Right lobe of liver (tissue), 6 donors: Measurements from ENCODE around the gene CREB5. TPM values are rescaled to one million over a fixed set of nuclear protein-coding genes. Genes with fewer than 3 reads are reported as not detected.

Source experiments
- ATAC-seq, 4 donors: fragments of 200-7000 bp; cut with Tn5 transposase; one replicate each; pipeline ENCODE4 v1.9.1; 2020; ENCODE audit warnings: mild to moderate bottlenecking in 4 of 4, moderate library complexity in 4 of 4
- DNase-seq, 3 donors: peaks; one replicate each; pipeline ENCODE4 v3.0.0-alpha.2; 2020
- H3K27ac ChIP-seq, 3 donors: fragments of 200-600 bp; one replicate each; pipeline ENCODE4 v1.8.0; 2022
- H3K27me3 ChIP-seq, 2 donors: fragments of 200-600 bp; one replicate each; pipeline ENCODE4 v1.8.0; 2022
- H3K36me3 ChIP-seq, 4 donors: fragments of 200-600 bp; sonication (generic) in 1 of 4; one replicate each; pipeline versions ENCODE4 v1.5.1 to v1.8.0; 2017 to 2022; ENCODE audit warnings: control low read depth in 1 of 4
- H3K4me1 ChIP-seq, 4 donors: fragments of 200-600 bp; sonication (generic) in 1 of 4; one replicate each; pipeline versions ENCODE4 v1.5.1 to v1.8.0; 2017 to 2022; ENCODE audit warnings: control low read depth in 1 of 4
- H3K4me3 ChIP-seq, 3 donors: fragments of 200-600 bp; one replicate each; pipeline ENCODE4 v1.8.0; 2022
- H3K9me3 ChIP-seq, 4 donors: fragments of 200-600 bp; sonication (generic) in 1 of 4; one replicate each; pipeline versions ENCODE4 v1.5.1 to v1.8.0; 2017 to 2022; ENCODE audit warnings: control low read depth in 1 of 4
- POLR2A ChIP-seq: fragments of 450-650 bp; IDR thresholded peaks from one replicate; pipeline ENCODE4 v1.6.1; 2017; ENCODE audit warnings: antibody characterized with exemption, mild to moderate bottlenecking
- WGBS: methylation state at CpG from one replicate; pipeline ENCODE4 v1.1.6; 2018; ENCODE audit warnings: low coverage, low lambda C conversion rate; ENCODE audit not compliant: insufficient coverage; ENCODE audit errors: missing lambda C conversion rate; 5-methylcytosine and 5-hydroxymethylcytosine counted together
- intact Hi-C, 2 donors: fragments of 100-400 bp; cut with DNase I; formaldehyde crosslinking; loops; one replicate each; pipeline versions ENCODE4 v1.11.2 to v1.14.1; 2022
- total RNA-seq, 6 experiments: library from RNA; depleted of rRNA in 2 of 6; stranded (reverse); fragments of >200 nt in 2 of 6; fragmentation: NEBNext Ultra II Directional in 3 of 6; extraction: Animal tissue kit (Norgen Biotek cat#: 25700) in 3 of 6; gene quantifications; one replicate each; pipeline versions ENCODE4 v1.1.0 to v1.2.4, GENCODE V29; 2016 to 2023
- TF ChIP-seq, protein P1 (sequence below), 4 donors: fragments of 200-600 bp in 3 of 4; fragments of 450-650 bp in 1 of 4; IDR thresholded peaks; one replicate each; pipeline versions ENCODE4 v1.5.1 to v1.8.0; 2016 to 2022; ENCODE audit warnings: antibody characterized with exemption in 4 of 4, mild to moderate bottlenecking in 2 of 4
- donor health status: DM: no; HTN: yes; CAD: no.
- donor health status: DM: no; HTN: no; CAD: no.
- donor health status: DM: no; HTN: no; CAD: no.
- donor health status: DM: no; HTN: yes; CAD: no.
- donor health status: DM: no; HTN: yes; CAD: no.

The CREB5 gene
- total RNA-seq, 6 experiments from 2014 or later = 0.48 to 6.3 (median 1.4) TPM

DNA sequence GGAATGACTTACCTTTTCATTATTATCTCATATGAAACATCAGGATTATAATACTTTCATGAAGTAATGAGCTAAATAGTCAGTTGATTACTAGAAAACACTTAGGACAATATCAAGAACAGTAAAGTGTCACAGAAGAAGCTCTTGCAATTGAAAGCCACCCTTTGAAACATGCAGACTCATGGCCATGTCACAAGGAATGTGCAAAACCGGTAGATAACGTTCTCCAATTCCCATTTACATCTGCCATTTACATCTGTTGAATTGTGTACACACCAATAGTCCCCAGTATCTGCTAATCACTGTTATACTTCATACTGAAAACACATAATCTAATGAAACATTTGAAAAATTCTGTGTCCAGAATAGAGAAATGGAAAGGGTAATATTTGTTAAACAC, 237.5 kb downstream of the CREB5 start:
- TF ChIP-seq, protein P1, sequence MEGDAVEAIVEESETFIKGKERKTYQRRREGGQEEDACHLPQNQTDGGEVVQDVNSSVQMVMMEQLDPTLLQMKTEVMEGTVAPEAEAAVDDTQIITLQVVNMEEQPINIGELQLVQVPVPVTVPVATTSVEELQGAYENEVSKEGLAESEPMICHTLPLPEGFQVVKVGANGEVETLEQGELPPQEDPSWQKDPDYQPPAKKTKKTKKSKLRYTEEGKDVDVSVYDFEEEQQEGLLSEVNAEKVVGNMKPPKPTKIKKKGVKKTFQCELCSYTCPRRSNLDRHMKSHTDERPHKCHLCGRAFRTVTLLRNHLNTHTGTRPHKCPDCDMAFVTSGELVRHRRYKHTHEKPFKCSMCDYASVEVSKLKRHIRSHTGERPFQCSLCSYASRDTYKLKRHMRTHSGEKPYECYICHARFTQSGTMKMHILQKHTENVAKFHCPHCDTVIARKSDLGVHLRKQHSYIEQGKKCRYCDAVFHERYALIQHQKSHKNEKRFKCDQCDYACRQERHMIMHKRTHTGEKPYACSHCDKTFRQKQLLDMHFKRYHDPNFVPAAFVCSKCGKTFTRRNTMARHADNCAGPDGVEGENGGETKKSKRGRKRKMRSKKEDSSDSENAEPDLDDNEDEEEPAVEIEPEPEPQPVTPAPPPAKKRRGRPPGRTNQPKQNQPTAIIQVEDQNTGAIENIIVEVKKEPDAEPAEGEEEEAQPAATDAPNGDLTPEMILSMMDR (IDR thresholded peaks at IDR 0.05) = no peak
- TF ChIP-seq POLR2A = no peak
- 84% methylated on average over 2 of the region's 2 CpGs for WGBS
- H3K9me3 ChIP-seq = no peaks in the 10 kb centered on the region
- no peak for ATAC-seq
- H3K4me1 ChIP-seq = no peaks in the 10 kb centered on the region
- H3K4me3 ChIP-seq = no peak overlapping the region
- intact Hi-C loops = no loop called here
- no peak overlapping the region for H3K27ac ChIP-seq
- DNase-seq = no peak
- no peaks in the 10 kb centered on the region for H3K27me3 ChIP-seq
- no peaks in the 10 kb centered on the region for H3K36me3 ChIP-seq

DNA sequence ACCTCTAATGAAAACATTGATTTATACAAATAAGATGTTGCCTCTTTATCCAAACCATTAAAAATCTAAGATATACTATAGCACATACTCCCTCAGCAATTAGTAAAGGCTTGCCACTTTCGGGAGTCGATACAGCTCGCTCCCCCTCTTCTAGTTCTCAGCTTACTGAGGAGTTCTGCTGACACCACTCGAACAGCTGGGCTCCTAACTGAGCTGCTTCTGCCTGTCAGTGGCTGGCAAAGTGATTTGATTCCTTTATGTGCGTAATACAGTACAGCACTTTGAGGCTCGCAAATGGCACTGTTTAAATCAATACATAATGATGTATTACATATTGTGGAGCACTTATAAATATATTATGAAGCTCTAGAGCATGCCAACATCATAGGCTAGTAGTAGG, 241.8 kb downstream of the CREB5 start:
- no peaks in the 10 kb centered on the region for H3K4me1 ChIP-seq
- H3K27me3 ChIP-seq = no peaks in the 10 kb centered on the region
- no peak overlapping the region for H3K27ac ChIP-seq
- DNase-seq (no peak), ATAC-seq (no peak)
- intact Hi-C loops = no loop called here
- 77% methylated on average over 6 of the region's 6 CpGs for WGBS
- TF ChIP-seq POLR2A = no peak
- TF ChIP-seq, protein P1 (IDR thresholded peaks at IDR 0.05) = no peak
- no peak overlapping the region for H3K4me3 ChIP-seq
- no peaks in the 10 kb centered on the region for H3K36me3 ChIP-seq
- H3K9me3 ChIP-seq = no peaks in the 10 kb centered on the region

DNA sequence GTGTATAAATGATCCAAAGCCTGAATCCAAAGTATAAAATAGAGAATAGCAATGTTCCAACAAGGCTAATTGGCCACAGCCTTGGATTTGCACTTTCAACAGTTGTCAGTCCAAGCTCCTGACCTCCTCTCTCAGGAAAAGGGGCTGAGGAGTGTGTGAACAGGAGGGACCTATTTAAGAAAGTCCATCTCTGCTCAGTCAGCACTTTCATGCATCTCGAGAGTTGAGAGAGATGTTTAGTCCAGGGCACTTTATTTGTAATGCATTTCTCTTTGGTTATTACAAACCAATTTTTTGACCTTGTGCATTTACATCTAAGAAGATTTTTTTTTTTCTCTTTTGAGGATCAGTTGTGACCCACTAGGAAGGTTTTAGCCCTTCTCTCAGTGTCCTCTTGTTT, 244.2 kb downstream of the CREB5 start:
- 11% methylated on average over 1 of the region's 1 CpG for WGBS
- Histone ChIP-seq H3K4me3 (no peak overlapping the region), H3K4me1 (no peaks in the 10 kb centered on the region), H3K9me3 (no peaks in the 10 kb centered on the region), H3K36me3 (no peaks in the 10 kb centered on the region), H3K27me3 (no peaks in the 10 kb centered on the region), H3K27ac (no peak overlapping the region)
- DNase-seq = no peak
- TF ChIP-seq, protein P1 (IDR thresholded peaks at IDR 0.05) = no peak
- no peak for TF ChIP-seq POLR2A
- intact Hi-C loops = no loop called here
- ATAC-seq = no peak

DNA sequence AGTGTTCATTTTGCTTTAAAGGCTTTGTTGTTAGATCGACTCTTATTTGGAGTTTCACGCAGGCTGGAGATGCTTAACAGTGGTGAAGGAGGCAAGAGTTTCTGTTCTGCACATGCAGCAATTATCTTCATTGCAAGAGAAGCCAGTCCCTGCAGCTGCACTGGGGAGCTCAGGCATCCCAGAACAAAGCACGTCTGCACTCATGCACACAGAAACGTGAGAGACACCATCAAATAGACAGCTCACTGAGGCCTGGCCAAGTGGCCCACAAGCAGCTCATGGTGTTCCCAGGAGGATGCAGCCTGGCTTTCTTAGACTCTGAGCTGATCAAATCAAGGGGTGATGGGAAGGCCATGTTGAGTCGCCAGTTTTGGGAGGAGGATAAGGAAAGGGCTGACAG, 246.1 kb downstream of the CREB5 start:
- intact Hi-C loops = no loop called here
- Histone ChIP-seq H3K9me3 (no peaks in the 10 kb centered on the region), H3K36me3 (no peaks in the 10 kb centered on the region), H3K27me3 (no peaks in the 10 kb centered on the region), H3K4me3 (no peak overlapping the region), H3K27ac (no peak overlapping the region), H3K4me1 (no peaks in the 10 kb centered on the region)
- 62% methylated on average over 3 of the region's 5 CpGs for WGBS
- TF ChIP-seq, protein P1 (IDR thresholded peaks at IDR 0.05) = no peak
- TF ChIP-seq POLR2A = no peak
- ATAC-seq (no peak), DNase-seq (no peak)

DNA sequence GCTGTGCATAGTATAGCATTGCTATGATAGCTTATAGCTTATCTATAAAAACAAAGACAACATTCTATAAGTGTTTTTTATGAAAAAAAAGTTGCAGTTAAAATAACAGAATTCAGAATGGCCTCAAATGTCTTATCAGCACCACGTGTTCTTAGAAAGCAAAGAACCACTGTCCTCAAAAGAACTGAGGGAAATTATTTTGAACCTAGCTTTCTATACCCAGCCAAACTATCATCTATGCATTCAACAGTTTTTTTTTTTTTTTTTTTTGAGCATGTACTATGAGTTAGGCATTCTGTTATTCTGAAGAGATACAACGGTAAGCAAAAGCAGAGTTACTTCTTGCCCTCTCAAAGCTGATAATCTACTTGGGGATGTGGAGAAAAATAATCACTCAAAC, 247.8 kb downstream of the CREB5 start:
- H3K27ac ChIP-seq = no peak overlapping the region
- TF ChIP-seq, protein P1 (IDR thresholded peaks at IDR 0.05) = no peak
- no peak for TF ChIP-seq POLR2A
- DNase-seq = no peak
- WGBS = 61% methylated on average over 2 of the region's 2 CpGs
- H3K27me3 ChIP-seq = no peaks in the 10 kb centered on the region
- no peaks in the 10 kb centered on the region for H3K36me3 ChIP-seq
- intact Hi-C loops = no loop called here
- H3K4me3 ChIP-seq = no peak overlapping the region
- no peak for ATAC-seq
- H3K4me1 ChIP-seq = no peaks in the 10 kb centered on the region
- H3K9me3 ChIP-seq = no peaks in the 10 kb centered on the region
